H1 (cell line): Measurements from ENCODE around the gene FAM83B. TPM values are rescaled to one million over a fixed set of nuclear protein-coding genes. Genes with fewer than 3 reads are reported as not detected.

ENCODE experiments used
- CTCF ChIA-PET: fragments of 300-600 bp; sonication (Branson Sonifier 250); formaldehyde crosslinking; loops from one replicate; lab custom pipeline; 2021; ENCODE audit not compliant: partially characterized antibody; lab: Charles Lee
- POLR2A ChIA-PET: fragments of 300-600 bp; sonication (Branson Sonifier 250); formaldehyde crosslinking; loops from one replicate; lab custom pipeline; 2021; ENCODE audit warnings: inconsistent platforms; ENCODE audit not compliant: partially characterized antibody; lab: Charles Lee
- DNase-seq, 2 experiments: peaks; one replicate each; pipeline versions ENCODE4 v3.0.0 to v3.0.0-alpha.2; 2010 to 2022; ENCODE audit warnings: low spot score in 2 of 2, low read depth in 1 of 2, mixed read lengths in 1 of 2
- FAIRE-seq: peaks from 2 replicates; lab custom pipeline; 2011; peaks lifted over from hg19 to GRCh38; lab: Jason Lieb, UNC
- H2AFZ ChIP-seq: 2 replicates; pipeline ENCODE4 v1.8.1; 2012; ENCODE audit warnings: low read length, inconsistent platforms
- H2AK5ac ChIP-seq: 2 replicates; pipeline ENCODE4 v1.6.1; 2013; ENCODE audit warnings: low read depth, low read length
- H2BK120ac ChIP-seq: replicated peaks from 2 replicates; pipeline ENCODE3; 2013; ENCODE audit warnings: low read depth, low read length, inconsistent platforms
- H2BK12ac ChIP-seq: 2 replicates; pipeline ENCODE4 v1.6.1; 2013; ENCODE audit warnings: low read depth, low read length
- H2BK15ac ChIP-seq: 2 replicates; pipeline ENCODE4 v1.6.1; 2013; ENCODE audit warnings: low read length
- H2BK20ac ChIP-seq: 2 replicates; pipeline ENCODE4 v1.6.1; 2013; ENCODE audit warnings: low read length
- H2BK5ac ChIP-seq: 2 replicates; pipeline ENCODE4 v1.6.1; 2013; ENCODE audit warnings: low read depth, low read length
- H3K14ac ChIP-seq: 2 replicates; pipeline ENCODE4 v1.6.1; 2013; ENCODE audit warnings: inconsistent platforms; ENCODE audit not compliant: insufficient read length
- H3K18ac ChIP-seq: 2 replicates; pipeline ENCODE4 v1.6.1; 2013; ENCODE audit warnings: low read length; ENCODE audit errors: extremely low read depth
- H3K23ac ChIP-seq: 2 replicates; pipeline ENCODE4 v1.6.1; 2013; ENCODE audit warnings: inconsistent platforms; ENCODE audit not compliant: insufficient read length
- H3K23me2 ChIP-seq: 2 replicates; pipeline ENCODE4 v1.6.1; 2013; ENCODE audit warnings: low read depth, low read length
- H3K27ac ChIP-seq: 2 replicates; pipeline ENCODE4 v1.6.1; 2011; ENCODE audit warnings: low read depth, low read length, inconsistent platforms
- H3K27me3 ChIP-seq, 4 experiments: replicated peaks in 1 of 4; 1 replicate in 1 of 4; 2 replicates in 3 of 4; pipeline versions ENCODE4 v1.6.1 to v1.8.1; 2011 to 2013; ENCODE audit warnings: low read length in 3 of 4, mild to moderate bottlenecking in 3 of 4, inconsistent platforms in 2 of 4, mixed read lengths in 2 of 4, moderate library complexity in 1 of 4; ENCODE audit not compliant: control insufficient read depth in 3 of 4, insufficient read depth in 3 of 4; ENCODE audit errors: extremely low read depth in 1 of 4
- H3K36me3 ChIP-seq, 4 experiments: 2 replicates each; pipeline versions ENCODE4 v1.6.1 to v1.8.1; 2011 to 2013; ENCODE audit warnings: mild to moderate bottlenecking in 4 of 4, low read length in 3 of 4, moderate library complexity in 2 of 4, control low read depth in 1 of 4, inconsistent platforms in 1 of 4; ENCODE audit not compliant: insufficient read depth in 4 of 4, control insufficient read depth in 2 of 4
- H3K4ac ChIP-seq: replicated peaks from 2 replicates; pipeline ENCODE3; 2013; ENCODE audit warnings: low read length, low read depth, mixed read lengths, inconsistent platforms; ENCODE audit not compliant: insufficient read length
- H3K4me1 ChIP-seq, 4 experiments: replicated peaks in 1 of 4; 1 replicate in 1 of 4; 2 replicates in 3 of 4; pipeline versions ENCODE4 v1.6.1 to v1.8.1; 2011 to 2013; ENCODE audit warnings: low read length in 3 of 4, inconsistent platforms in 2 of 4, mixed read lengths in 1 of 4; ENCODE audit not compliant: insufficient read depth in 4 of 4, control insufficient read depth in 3 of 4
- H3K4me2 ChIP-seq, 2 experiments: 2 replicates each; pipeline versions ENCODE4 v1.6.1 to v1.8.1; 2011 to 2013; ENCODE audit warnings: low read depth in 2 of 2, low read length in 2 of 2, control low read depth in 1 of 2, inconsistent platforms in 1 of 2, mild to moderate bottlenecking in 1 of 2; ENCODE audit not compliant: insufficient read depth in 1 of 2
- H3K4me3 ChIP-seq, 4 experiments: fragments of 200-600, 300-600 bp in 1 of 4; sonication (generic), shearing (Covaris generic), sonication (Bioruptor Twin) in 1 of 4; 2 replicates each; pipeline versions ENCODE4 v1.5.1 to v1.8.1; 2011 to 2016; ENCODE audit warnings: low read length in 4 of 4, low read depth in 3 of 4, control low read depth in 2 of 4, inconsistent platforms in 2 of 4, mild to moderate bottlenecking in 2 of 4, mixed read lengths in 1 of 4, moderate library complexity in 1 of 4; ENCODE audit not compliant: insufficient read depth in 2 of 4; ENCODE audit errors: extremely low read depth in 1 of 4
- H3K56ac ChIP-seq: replicated peaks from 2 replicates; pipeline ENCODE3; 2013; ENCODE audit warnings: low read depth, mild to moderate bottlenecking, mixed read lengths, low read length, inconsistent platforms; ENCODE audit not compliant: insufficient read length
- H3K79me1 ChIP-seq: 2 replicates; pipeline ENCODE4 v1.6.1; 2013; ENCODE audit warnings: low read depth, low read length, control low read depth
- H3K79me2 ChIP-seq, 2 experiments: 2 replicates each; pipeline versions ENCODE4 v1.6.1 to v1.8.1; 2012 to 2013; ENCODE audit warnings: low read length in 2 of 2, mild to moderate bottlenecking in 2 of 2, inconsistent platforms in 1 of 2; ENCODE audit not compliant: insufficient read depth in 2 of 2, control insufficient read depth in 1 of 2
- H3K9ac ChIP-seq, 4 experiments: replicated peaks in 1 of 4; 1 replicate in 1 of 4; 2 replicates in 3 of 4; pipeline versions ENCODE4 v1.6.1 to v1.8.1; 2011 to 2013; ENCODE audit warnings: low read depth in 3 of 4, low read length in 3 of 4, control low read depth in 2 of 4, mild to moderate bottlenecking in 2 of 4, moderate library complexity in 2 of 4, inconsistent platforms in 1 of 4; ENCODE audit errors: extremely low read depth in 1 of 4
- H3K9me3 ChIP-seq, 2 experiments: 2 replicates each; pipeline versions ENCODE4 v1.6.1 to v1.8.1; 2012 to 2013; ENCODE audit warnings: mild to moderate bottlenecking in 2 of 2, moderate library complexity in 2 of 2, control low read depth in 1 of 2, inconsistent platforms in 1 of 2, low read depth in 1 of 2, low read length in 1 of 2, mixed read lengths in 1 of 2; ENCODE audit not compliant: insufficient read depth in 2 of 2
- H4K20me1 ChIP-seq, 2 experiments: replicated peaks in 1 of 2; 2 replicates each; pipeline versions ENCODE3 to v1.8.1; 2011 to 2013; ENCODE audit warnings: inconsistent platforms in 2 of 2, low read length in 2 of 2, mild to moderate bottlenecking in 1 of 2; ENCODE audit not compliant: insufficient read depth in 2 of 2, control insufficient read depth in 1 of 2
- H4K5ac ChIP-seq: 2 replicates; pipeline ENCODE4 v1.6.1; 2013; ENCODE audit warnings: low read length, low read depth, mixed read lengths, inconsistent platforms; ENCODE audit not compliant: insufficient read length
- H4K8ac ChIP-seq: 2 replicates; pipeline ENCODE4 v1.8.0; 2013; ENCODE audit warnings: mild to moderate bottlenecking, moderate library complexity, low read length, inconsistent platforms; ENCODE audit not compliant: insufficient read depth; ENCODE audit errors: extremely low read depth
- H4K91ac ChIP-seq: replicated peaks from 2 replicates; pipeline ENCODE3; 2013; ENCODE audit warnings: low read length, mixed read lengths, inconsistent platforms; ENCODE audit not compliant: insufficient read length
- CBX5 ChIP-seq: fragments of 300-800, 300-1000 bp; sonication (generic); IDR thresholded peaks from 2 replicates; pipeline ENCODE4 v1.7.1; 2016; ENCODE audit warnings: antibody characterized with exemption, low read length, low read depth
- WGBS, 2 experiments: shearing (Covaris generic) in 1 of 2; methylation state at CpG; one replicate each; pipeline versions ENCODE4 v1.1.6 to v1.1.7; 2013 to 2015; ENCODE audit warnings: low lambda C conversion rate in 2 of 2, mixed read lengths in 2 of 2, inconsistent platforms in 1 of 2, low coverage in 1 of 2, missing lambda C conversion rate in 1 of 2; ENCODE audit not compliant: insufficient replicate concordance in 2 of 2, insufficient coverage in 1 of 2, insufficient read length in 1 of 2; ENCODE audit errors: extremely low coverage in 1 of 2, missing lambda C conversion rate in 1 of 2; 5-methylcytosine and 5-hydroxymethylcytosine counted together
- polyA plus RNA-seq, 7 experiments: library from polyadenylated mRNA; depleted of rRNA in 3 of 7; stranded (reverse) in 5 of 7; unstranded in 2 of 7; fragments of >200 nt in 5 of 7; fragments of 200-250 nt in 2 of 7; gene quantifications; 1 replicate in 5 of 7; 2 replicates in 1 of 7; 4 replicates in 1 of 7; pipeline versions ENCODE4 v1.2.1 to v1.2.3, GENCODE V29; 2011 to 2013; ENCODE audit warnings: missing spikeins in 2 of 7, mixed read lengths in 2 of 7
- total RNA-seq: library from RNA; stranded (reverse); fragmentation: NEBNext Ultra II Directional; extraction: Animal tissue kit (Norgen Biotek cat#: 25700); gene quantifications from 2 replicates; pipeline ENCODE4 v1.2.1, GENCODE V29; 2021

FAM83B gene
- total and polyA plus RNA-seq, 2 of the 8 experiments (the other 6 are each of a cell fraction or from before 2014, with no cell fraction given) = 0.71 to 5.7 TPM

DNA sequence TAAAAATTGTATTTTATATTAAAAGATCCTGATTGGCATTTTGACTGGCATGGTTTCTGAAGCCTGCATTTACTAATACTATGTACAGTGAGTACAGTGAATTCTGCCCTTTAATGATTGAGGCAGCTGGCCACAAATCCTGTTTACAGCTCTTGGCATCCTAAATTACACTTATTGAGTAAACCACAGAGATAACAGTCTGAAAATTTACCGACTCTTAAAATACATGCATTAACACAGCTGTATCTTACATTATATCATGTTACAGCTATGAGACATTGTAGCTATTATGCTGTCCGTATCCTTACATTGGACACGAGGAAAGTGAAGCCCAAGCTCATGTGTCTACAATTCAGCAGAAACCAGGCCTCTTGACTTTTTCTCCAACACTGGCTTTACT lies 90.8 kb downstream of the FAM83B start:
- no peak overlapping the region for H3K27ac ChIP-seq
- FAIRE-seq = no peak
- no peak overlapping the region for H2AK5ac ChIP-seq
- no peak overlapping the region for H3K18ac ChIP-seq
- no peak overlapping the region for H3K14ac ChIP-seq
- H3K4ac ChIP-seq = no peak overlapping the region
- no peak overlapping the region for H2AFZ ChIP-seq
- H2BK15ac ChIP-seq = no peak overlapping the region
- 88% methylated on average over 3 of the region's 3 CpGs; no CpG with 5 or more reads in 1 of the 2 experiments for WGBS, 2 experiments
- H3K36me3 ChIP-seq = no peaks in the 10 kb centered on the region
- CTCF ChIA-PET = no interaction called here
- H4K20me1 ChIP-seq = no peaks in the 10 kb centered on the region
- H3K27me3 ChIP-seq = no peaks in the 10 kb centered on the region
- H3K4me3 ChIP-seq = no peak overlapping the region
- no peak overlapping the region for H2BK5ac ChIP-seq
- no peak overlapping the region for H3K4me2 ChIP-seq
- no peak overlapping the region for H2BK120ac ChIP-seq
- no peak for DNase-seq
- H3K79me1 ChIP-seq = no peaks in the 10 kb centered on the region
- no peak overlapping the region for H3K56ac ChIP-seq
- H3K4me1 ChIP-seq = no peaks in the 10 kb centered on the region
- H2BK20ac ChIP-seq = no peak overlapping the region
- H4K8ac ChIP-seq = no peak overlapping the region
- 0 out of 4 replicates have a peak, but pooled peaks cover 0 to 3% of the 10 kb centered on the region in 2 experiments for H3K9me3 ChIP-seq
- no peak overlapping the region for H4K91ac ChIP-seq
- no peak overlapping the region for H3K9ac ChIP-seq
- TF ChIP-seq CBX5 = no peak
- H4K5ac ChIP-seq = no peak overlapping the region
- no peak overlapping the region for H3K23ac ChIP-seq
- POLR2A ChIA-PET = no interaction called here
- H2BK12ac ChIP-seq = no peak overlapping the region
- no peaks in the 10 kb centered on the region for H3K23me2 ChIP-seq
- no peaks in the 10 kb centered on the region for H3K79me2 ChIP-seq
